GM12873 (cell line): ENCODE results near the gene PAPPA.

Experiments
- CTCF ChIP-seq: IDR thresholded peaks from 2 replicates; pipeline ENCODE4 v1.5.1; 2012; ENCODE audit warnings: low read depth, mild to moderate bottlenecking, moderate library complexity, low read length, control low read depth; ENCODE audit not compliant: insufficient read depth; ENCODE audit errors: missing control alignments

The PAPPA gene

DNA sequence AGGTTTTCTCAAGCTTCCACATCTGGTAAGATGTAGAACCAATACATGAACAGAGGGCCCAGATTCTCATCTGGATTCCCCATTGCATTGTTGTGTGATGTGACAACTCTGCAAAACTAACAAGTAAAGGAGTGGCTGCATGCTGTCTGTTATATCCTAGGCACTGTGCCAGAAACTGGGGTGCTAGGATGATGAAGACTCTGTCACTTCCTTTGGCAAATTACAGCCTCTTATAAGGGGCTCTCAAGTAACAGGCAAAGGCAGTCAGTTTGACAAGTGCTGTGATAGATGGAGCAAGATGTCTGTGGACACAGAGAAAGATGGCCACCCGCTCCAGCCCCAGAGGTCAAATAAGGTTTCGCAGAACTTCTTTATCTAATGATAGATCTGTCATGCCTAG, 115.7 kb downstream of the PAPPA start:
- no peak for TF ChIP-seq CTCF

DNA sequence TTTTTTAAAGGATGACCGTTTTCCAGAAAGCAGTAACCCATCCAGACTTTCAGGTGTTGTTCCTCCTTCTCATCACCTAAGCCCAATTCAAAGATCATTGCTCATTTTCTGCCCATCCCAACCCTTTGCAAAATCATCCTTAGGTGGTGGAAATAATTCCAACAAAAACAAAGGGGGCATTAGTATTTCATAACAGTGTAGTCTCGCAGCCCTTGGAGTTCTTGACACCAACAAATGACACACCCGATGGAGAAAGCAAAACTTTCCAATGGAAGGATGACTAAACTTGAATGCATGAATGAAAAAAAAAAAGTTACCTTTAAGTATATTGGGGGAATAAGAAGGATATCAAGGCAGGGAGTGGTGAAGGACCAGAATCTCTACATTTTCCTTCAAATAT, 117.0 kb downstream of the PAPPA start:
- TF ChIP-seq CTCF: no peak

GRCh38 chr9:116271340-116271739, 117.7 kb downstream of the PAPPA start:
- no peak for TF ChIP-seq CTCF

GRCh38 chr9:116271991-116272390, 118.4 kb downstream of the PAPPA start:
- no peak for TF ChIP-seq CTCF

GRCh38 chr9:116274293-116274692, 120.7 kb downstream of the PAPPA start:
- TF ChIP-seq CTCF: no peak

- TF ChIP-seq CTCF: no peak
Measured at GRCh38 chr9:116275418-116276195, 122.0 kb downstream of the PAPPA start.

DNA sequence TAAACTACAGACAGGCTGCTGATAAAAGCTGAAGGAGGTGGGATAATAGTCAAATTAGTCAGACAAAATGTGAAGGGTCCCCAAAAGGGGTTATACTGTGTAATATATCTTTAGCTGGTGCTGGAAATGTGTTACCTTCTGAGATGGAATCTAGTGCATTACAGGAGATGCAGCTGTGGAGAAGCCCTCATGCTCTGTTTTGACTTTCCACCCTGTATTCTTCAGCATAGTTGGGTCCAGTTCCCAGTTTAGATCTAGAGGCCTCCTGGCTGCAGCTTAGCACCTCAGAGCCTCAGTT, 122.6 kb downstream of the PAPPA start:
- no peak for TF ChIP-seq CTCF
